ENCODE results near the gene KIF5B. TPM values are rescaled to one million over a fixed set of nuclear protein-coding genes. Genes with fewer than 3 reads are reported as not detected.
A peak's percentile ranks its signal among the peaks of the same experiment; 100 is the strongest.

The KIF5B gene
- total and polyA plus RNA-seq, 2 donors (not counting 1 experiment from before 2014, with no cell fraction given) = 109 to 160 TPM

- no peaks in the 10 kb centered on the region for H3K27me3 ChIP-seq (ENCODE audit: control insufficient read depth, insufficient read depth, low read length)
- H3K9ac ChIP-seq (ENCODE audit: insufficient read depth, low read length) = no peak overlapping the region
- H2AFZ ChIP-seq (ENCODE audit: low read length) = no peak overlapping the region
- no peaks in the 10 kb centered on the region for H3K36me3 ChIP-seq (ENCODE audit: control insufficient read depth, insufficient read depth, low read length)
- no peak for DNase-seq (ENCODE audit: low read depth in 2 of 2)
- no peak overlapping the region for H3K27ac ChIP-seq (ENCODE audit: insufficient read depth, low read length)
- H3K4me2 ChIP-seq (ENCODE audit: extremely low read depth, insufficient read depth, low read length) = no peak overlapping the region
- H3K79me2 ChIP-seq (ENCODE audit: control insufficient read depth, insufficient read depth, low read length) = no peaks in the 10 kb centered on the region
- TF ChIP-seq, protein P1, sequence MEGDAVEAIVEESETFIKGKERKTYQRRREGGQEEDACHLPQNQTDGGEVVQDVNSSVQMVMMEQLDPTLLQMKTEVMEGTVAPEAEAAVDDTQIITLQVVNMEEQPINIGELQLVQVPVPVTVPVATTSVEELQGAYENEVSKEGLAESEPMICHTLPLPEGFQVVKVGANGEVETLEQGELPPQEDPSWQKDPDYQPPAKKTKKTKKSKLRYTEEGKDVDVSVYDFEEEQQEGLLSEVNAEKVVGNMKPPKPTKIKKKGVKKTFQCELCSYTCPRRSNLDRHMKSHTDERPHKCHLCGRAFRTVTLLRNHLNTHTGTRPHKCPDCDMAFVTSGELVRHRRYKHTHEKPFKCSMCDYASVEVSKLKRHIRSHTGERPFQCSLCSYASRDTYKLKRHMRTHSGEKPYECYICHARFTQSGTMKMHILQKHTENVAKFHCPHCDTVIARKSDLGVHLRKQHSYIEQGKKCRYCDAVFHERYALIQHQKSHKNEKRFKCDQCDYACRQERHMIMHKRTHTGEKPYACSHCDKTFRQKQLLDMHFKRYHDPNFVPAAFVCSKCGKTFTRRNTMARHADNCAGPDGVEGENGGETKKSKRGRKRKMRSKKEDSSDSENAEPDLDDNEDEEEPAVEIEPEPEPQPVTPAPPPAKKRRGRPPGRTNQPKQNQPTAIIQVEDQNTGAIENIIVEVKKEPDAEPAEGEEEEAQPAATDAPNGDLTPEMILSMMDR (conservative IDR thresholded peaks at IDR 0.05 in 1 of 2, IDR thresholded peaks at IDR 0.05 in 1 of 2; ENCODE audit: low read depth in 1 of 2, low read length in 2 of 2) = no peak
- no peak for TF ChIP-seq EZH2 (IDR thresholded peaks at IDR 0.05; ENCODE audit: low read length, missing control alignments)
- no peaks in the 10 kb centered on the region for H3K9me3 ChIP-seq (ENCODE audit: control insufficient read depth, insufficient read depth, low read depth, low read length)
- H3K4me1 ChIP-seq (ENCODE audit: control insufficient read depth, extremely low read depth, insufficient read depth, low read length) = no peaks in the 10 kb centered on the region
- no peak overlapping the region for H3K4me3 ChIP-seq (replicated peaks in 1 of 4; ENCODE audit: control extremely low read depth in 1 of 4, insufficient read depth in 1 of 4, low read depth in 3 of 4, low read length in 4 of 4)
- H4K20me1 ChIP-seq (ENCODE audit: control insufficient read depth, extremely low read depth, insufficient read depth, low read length) = no peaks in the 10 kb centered on the region
Measured at GRCh38 chr10:31963589-31963980, 92.6 kb downstream of the KIF5B start.

DNA sequence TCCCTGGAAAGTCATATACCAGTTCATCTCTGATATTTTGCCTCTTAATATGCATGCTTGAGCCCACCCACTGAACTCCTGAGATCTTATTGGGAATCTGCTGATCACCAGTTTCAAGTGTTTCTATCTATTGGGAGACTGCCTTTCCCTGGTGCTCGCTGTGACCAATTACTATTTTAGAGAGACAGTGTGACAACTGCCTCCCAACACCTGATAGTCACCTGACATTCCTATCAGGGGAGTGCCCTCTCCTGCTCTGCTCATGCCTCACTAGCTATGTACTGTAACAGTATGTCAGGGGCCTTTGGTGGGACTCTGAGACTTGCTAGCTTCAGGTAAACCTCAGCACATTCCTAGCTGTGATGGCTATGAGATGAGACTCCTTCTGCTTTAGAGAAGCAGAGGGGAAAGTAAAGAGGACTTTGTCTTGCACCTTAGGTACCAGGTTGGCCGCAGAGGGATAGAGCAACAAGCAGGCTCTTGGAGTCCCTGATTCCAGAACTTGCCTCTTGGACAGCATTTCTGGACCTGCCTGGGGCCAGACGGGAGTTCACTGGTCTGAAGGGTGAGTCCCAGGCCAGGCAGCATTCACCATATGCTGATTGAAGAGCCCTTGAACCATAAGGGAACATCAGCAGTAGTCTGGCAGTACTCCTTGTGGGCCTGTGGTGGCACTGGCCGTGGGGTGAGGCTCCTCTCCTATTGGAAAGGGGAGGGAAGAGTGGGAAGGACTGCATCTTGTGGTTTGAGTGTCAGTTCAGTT lies 93.2 kb downstream of the KIF5B start:
- no peaks in the 10 kb centered on the region for H3K79me2 ChIP-seq (ENCODE audit: control insufficient read depth, insufficient read depth, low read length)
- no peak for DNase-seq (ENCODE audit: low read depth in 2 of 2)
- H3K4me2 ChIP-seq (ENCODE audit: extremely low read depth, insufficient read depth, low read length) = no peak overlapping the region
- no peak overlapping the region for H2AFZ ChIP-seq (ENCODE audit: low read length)
- no peak overlapping the region for H3K4me3 ChIP-seq (replicated peaks in 1 of 4; ENCODE audit: control extremely low read depth in 1 of 4, insufficient read depth in 1 of 4, low read depth in 3 of 4, low read length in 4 of 4)
- no peaks in the 10 kb centered on the region for H3K4me1 ChIP-seq (ENCODE audit: control insufficient read depth, extremely low read depth, insufficient read depth, low read length)
- no peaks in the 10 kb centered on the region for H3K9me3 ChIP-seq (ENCODE audit: control insufficient read depth, insufficient read depth, low read depth, low read length)
- no peaks in the 10 kb centered on the region for H3K27me3 ChIP-seq (ENCODE audit: control insufficient read depth, insufficient read depth, low read length)
- H3K9ac ChIP-seq (ENCODE audit: insufficient read depth, low read length) = no peak overlapping the region
- H3K36me3 ChIP-seq (ENCODE audit: control insufficient read depth, insufficient read depth, low read length) = no peaks in the 10 kb centered on the region
- no peaks in the 10 kb centered on the region for H4K20me1 ChIP-seq (ENCODE audit: control insufficient read depth, extremely low read depth, insufficient read depth, low read length)
- no peak for TF ChIP-seq EZH2 (IDR thresholded peaks at IDR 0.05; ENCODE audit: low read length, missing control alignments)
- TF ChIP-seq, protein P1 (conservative IDR thresholded peaks at IDR 0.05 in 1 of 2, IDR thresholded peaks at IDR 0.05 in 1 of 2; ENCODE audit: low read depth in 1 of 2, low read length in 2 of 2) = no peak
- no peak overlapping the region for H3K27ac ChIP-seq (ENCODE audit: insufficient read depth, low read length)

DNA sequence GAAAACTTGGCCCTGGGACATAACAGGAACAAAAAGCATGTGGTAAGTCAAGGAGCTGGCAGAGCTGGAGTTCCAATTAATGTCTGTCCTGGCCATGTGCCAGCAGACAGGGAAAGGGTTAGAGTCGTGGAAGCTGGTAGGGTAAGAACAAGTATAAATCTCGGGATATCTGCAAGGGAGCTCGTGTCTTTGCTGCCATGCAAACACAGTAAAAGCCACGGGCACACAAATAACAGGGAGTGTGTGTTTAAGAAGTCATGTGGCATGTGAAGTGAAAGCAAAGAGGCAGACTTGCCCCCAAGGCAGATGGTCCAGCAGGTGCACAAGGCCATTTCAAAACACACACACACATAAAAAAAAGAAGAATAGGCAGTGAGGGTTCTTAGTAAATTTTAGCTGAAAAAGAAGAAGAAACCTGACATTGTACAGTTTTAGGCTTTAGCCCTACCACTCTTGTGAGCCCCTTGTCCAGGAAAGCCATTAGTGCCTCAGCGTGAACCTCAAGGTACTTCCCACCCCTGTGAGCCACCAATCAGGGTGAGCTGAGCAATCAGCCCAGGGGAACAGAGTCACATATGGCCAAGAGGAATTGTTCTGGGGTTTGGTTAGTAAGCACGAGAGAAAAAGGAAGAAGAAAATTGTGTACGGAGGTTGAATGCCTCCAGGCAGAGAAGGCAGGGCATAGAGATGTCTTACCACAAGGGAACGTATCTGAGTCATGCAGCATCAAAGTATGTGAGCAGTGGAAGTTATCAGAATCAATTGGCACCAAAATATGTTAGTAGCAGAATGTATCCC lies 94.7 kb downstream of the KIF5B start:
- no peak overlapping the region for H2AFZ ChIP-seq (ENCODE audit: low read length)
- no peak overlapping the region for H3K4me2 ChIP-seq (ENCODE audit: extremely low read depth, insufficient read depth, low read length)
- H3K36me3 ChIP-seq (ENCODE audit: control insufficient read depth, insufficient read depth, low read length) = no peaks in the 10 kb centered on the region
- H3K27me3 ChIP-seq (ENCODE audit: control insufficient read depth, insufficient read depth, low read length) = no peaks in the 10 kb centered on the region
- DNase-seq (ENCODE audit: low read depth in 2 of 2) = peak; percentile 10 to 85
- H3K4me3 ChIP-seq (replicated peaks in 1 of 4; ENCODE audit: control extremely low read depth in 1 of 4, insufficient read depth in 1 of 4, low read depth in 3 of 4, low read length in 4 of 4) = no peak overlapping the region
- no peak overlapping the region for H3K9ac ChIP-seq (ENCODE audit: insufficient read depth, low read length)
- H3K9me3 ChIP-seq (ENCODE audit: control insufficient read depth, insufficient read depth, low read depth, low read length) = no peaks in the 10 kb centered on the region
- no peaks in the 10 kb centered on the region for H4K20me1 ChIP-seq (ENCODE audit: control insufficient read depth, extremely low read depth, insufficient read depth, low read length)
- H3K27ac ChIP-seq (ENCODE audit: insufficient read depth, low read length) = no peak overlapping the region
- TF ChIP-seq, protein P1 (conservative IDR thresholded peaks at IDR 0.05 in 1 of 2, IDR thresholded peaks at IDR 0.05 in 1 of 2; ENCODE audit: low read depth in 1 of 2, low read length in 2 of 2) = no peak
- TF ChIP-seq EZH2 (IDR thresholded peaks at IDR 0.05; ENCODE audit: low read length, missing control alignments) = no peak
- no peaks in the 10 kb centered on the region for H3K4me1 ChIP-seq (ENCODE audit: control insufficient read depth, extremely low read depth, insufficient read depth, low read length)
- no peaks in the 10 kb centered on the region for H3K79me2 ChIP-seq (ENCODE audit: control insufficient read depth, insufficient read depth, low read length)
